SJSA1 (cell line): ENCODE data around the gene PDZRN4. TPM values are rescaled to one million over a fixed set of nuclear protein-coding genes. Genes with fewer than 3 reads are reported as not detected.

Experiments
- DNase-seq, 2 experiments: peaks; one replicate each; pipeline ENCODE4 v3.0.0-alpha.2; 2015 to 2020; ENCODE audit warnings: low spot score in 2 of 2, low read depth in 1 of 2
- H3K27ac ChIP-seq: fragments of 250-450 bp; sonication (Bioruptor Pico); 2 replicates; pipeline ENCODE4 v1.5.1; 2020; ENCODE audit warnings: mild to moderate bottlenecking, moderate library complexity
- H3K27me3 ChIP-seq: fragments of 250-450 bp; sonication (Bioruptor Pico); replicated peaks from 2 replicates; pipeline ENCODE4 v1.5.1; 2020; ENCODE audit warnings: mild to moderate bottlenecking, moderate library complexity
- H3K36me3 ChIP-seq: fragments of 250-450 bp; sonication (Bioruptor Pico); 2 replicates; pipeline ENCODE4 v1.5.1; 2020; ENCODE audit warnings: mild to moderate bottlenecking
- H3K4me1 ChIP-seq: fragments of 250-450 bp; sonication (Bioruptor Pico); replicated peaks from 2 replicates; pipeline ENCODE4 v1.6.1; 2021; ENCODE audit warnings: mild to moderate bottlenecking
- H3K4me3 ChIP-seq: fragments of 250-450 bp; sonication (Bioruptor Pico); 2 replicates; pipeline ENCODE4 v1.5.1; 2020; ENCODE audit warnings: mild to moderate bottlenecking
- H3K9me3 ChIP-seq: fragments of 250-450 bp; sonication (Bioruptor Pico); replicated peaks from 2 replicates; pipeline ENCODE4 v1.5.1; 2020; ENCODE audit warnings: mild to moderate bottlenecking
- total RNA-seq: library from RNA; depleted of rRNA; stranded (reverse); fragments of >200 nt; shearing (Covaris generic); gene quantifications from 2 replicates; pipeline ENCODE4 v1.2.3, GENCODE V29; 2014

Gene PDZRN4
- total RNA-seq, 1 experiment from 2014 or later: not detected

GRCh38 chr12:41367726-41368405 is 179.7 kb downstream of the PDZRN4 start:
- Histone ChIP-seq H3K9me3 (no peaks in the 10 kb centered on the region), H3K27me3 (no peaks in the 10 kb centered on the region), H3K4me1 (no peaks in the 10 kb centered on the region), H3K4me3 (no peak overlapping the region), H3K27ac (no peak overlapping the region), H3K36me3 (no peaks in the 10 kb centered on the region)
- DNase-seq: no peak

- Histone ChIP-seq H3K27ac (no peak overlapping the region), H3K27me3 (no peaks in the 10 kb centered on the region), H3K9me3 (no peaks in the 10 kb centered on the region), H3K4me1 (no peaks in the 10 kb centered on the region), H3K36me3 (no peaks in the 10 kb centered on the region), H3K4me3 (no peak overlapping the region)
- no peak for DNase-seq
Measured at GRCh38 chr12:41380878-41381277, 192.8 kb downstream of the PDZRN4 start.

- Histone ChIP-seq H3K4me1 (no peaks in the 10 kb centered on the region), H3K4me3 (no peak overlapping the region), H3K27me3 (no peaks in the 10 kb centered on the region), H3K36me3 (no peaks in the 10 kb centered on the region), H3K9me3 (no peaks in the 10 kb centered on the region), H3K27ac (no peak overlapping the region)
- no peak for DNase-seq
Measured at GRCh38 chr12:41402801-41403200, 214.7 kb downstream of the PDZRN4 start.

GRCh38 chr12:41407232-41407799 is 219.2 kb downstream of the PDZRN4 start:
- H3K27me3 ChIP-seq: no peaks in the 10 kb centered on the region
- no peak overlapping the region for H3K27ac ChIP-seq
- no peak for DNase-seq
- H3K4me1 ChIP-seq: no peaks in the 10 kb centered on the region
- H3K9me3 ChIP-seq: no peaks in the 10 kb centered on the region
- no peak overlapping the region for H3K4me3 ChIP-seq
- no peaks in the 10 kb centered on the region for H3K36me3 ChIP-seq

- H3K4me3 ChIP-seq: no peak overlapping the region
- no peaks in the 10 kb centered on the region for H3K4me1 ChIP-seq
- no peaks in the 10 kb centered on the region for H3K27me3 ChIP-seq
- H3K36me3 ChIP-seq: no peaks in the 10 kb centered on the region
- no peak overlapping the region for H3K27ac ChIP-seq
- H3K9me3 ChIP-seq: no peaks in the 10 kb centered on the region
- DNase-seq: no peak
Measured at GRCh38 chr12:41409628-41410027, 221.5 kb downstream of the PDZRN4 start.

GRCh38 chr12:41418586-41418985 is 230.5 kb downstream of the PDZRN4 start:
- Histone ChIP-seq H3K36me3 (no peaks in the 10 kb centered on the region), H3K27ac (no peak overlapping the region), H3K27me3 (0 out of 2 replicates have a peak, but pooled peaks cover 8% of the 10 kb centered on the region), H3K4me3 (no peak overlapping the region), H3K9me3 (no peaks in the 10 kb centered on the region), H3K4me1 (no peaks in the 10 kb centered on the region)
- no peak for DNase-seq

GRCh38 chr12:41419131-41419893 is 231.2 kb downstream of the PDZRN4 start:
- H3K27me3 ChIP-seq: 0 out of 2 replicates have a peak, but pooled peaks cover 8% of the 10 kb centered on the region
- H3K36me3 ChIP-seq: no peaks in the 10 kb centered on the region
- no peak for DNase-seq
- H3K9me3 ChIP-seq: no peaks in the 10 kb centered on the region
- no peaks in the 10 kb centered on the region for H3K4me1 ChIP-seq
- no peak overlapping the region for H3K4me3 ChIP-seq
- H3K27ac ChIP-seq: no peak overlapping the region

- H3K4me1 ChIP-seq: no peaks in the 10 kb centered on the region
- no peak for DNase-seq
- no peak overlapping the region for H3K27ac ChIP-seq
- no peaks in the 10 kb centered on the region for H3K9me3 ChIP-seq
- no peaks in the 10 kb centered on the region for H3K27me3 ChIP-seq
- H3K36me3 ChIP-seq: no peaks in the 10 kb centered on the region
- H3K4me3 ChIP-seq: no peak overlapping the region
Measured at GRCh38 chr12:41424651-41425050, 236.5 kb downstream of the PDZRN4 start.

GRCh38 chr12:41433460-41433859 is 245.3 kb downstream of the PDZRN4 start:
- Histone ChIP-seq H3K27ac (no peak overlapping the region), H3K27me3 (no peaks in the 10 kb centered on the region), H3K4me3 (no peak overlapping the region), H3K4me1 (no peaks in the 10 kb centered on the region), H3K9me3 (no peaks in the 10 kb centered on the region), H3K36me3 (no peaks in the 10 kb centered on the region)
- no peak for DNase-seq

- H3K9me3 ChIP-seq: no peaks in the 10 kb centered on the region
- no peak overlapping the region for H3K27ac ChIP-seq
- H3K27me3 ChIP-seq: no peaks in the 10 kb centered on the region
- no peak for DNase-seq
- no peak overlapping the region for H3K4me3 ChIP-seq
- H3K36me3 ChIP-seq: no peaks in the 10 kb centered on the region
- H3K4me1 ChIP-seq: no peaks in the 10 kb centered on the region
Measured at GRCh38 chr12:41436076-41436475, 248.0 kb downstream of the PDZRN4 start.

- Histone ChIP-seq H3K4me1 (no peaks in the 10 kb centered on the region), H3K36me3 (no peaks in the 10 kb centered on the region), H3K9me3 (no peaks in the 10 kb centered on the region), H3K27me3 (no peaks in the 10 kb centered on the region), H3K27ac (no peak overlapping the region), H3K4me3 (no peak overlapping the region)
- no peak for DNase-seq
Measured at GRCh38 chr12:41437563-41437962, 249.4 kb downstream of the PDZRN4 start.

- H3K27me3 ChIP-seq: no peaks in the 10 kb centered on the region
- no peaks in the 10 kb centered on the region for H3K4me1 ChIP-seq
- no peak overlapping the region for H3K27ac ChIP-seq
- no peaks in the 10 kb centered on the region for H3K9me3 ChIP-seq
- H3K4me3 ChIP-seq: no peak overlapping the region
- DNase-seq: no peak
- H3K36me3 ChIP-seq: no peaks in the 10 kb centered on the region
Measured at GRCh38 chr12:41438854-41439541, 250.9 kb downstream of the PDZRN4 start.

GRCh38 chr12:41439801-41440200 is 251.7 kb downstream of the PDZRN4 start:
- Histone ChIP-seq H3K9me3 (no peaks in the 10 kb centered on the region), H3K4me3 (no peak overlapping the region), H3K4me1 (no peaks in the 10 kb centered on the region), H3K36me3 (no peaks in the 10 kb centered on the region), H3K27ac (no peak overlapping the region), H3K27me3 (no peaks in the 10 kb centered on the region)
- DNase-seq: no peak

GRCh38 chr12:41441180-41441579 is 253.1 kb downstream of the PDZRN4 start:
- no peak for DNase-seq
- Histone ChIP-seq H3K27me3 (no peaks in the 10 kb centered on the region), H3K4me1 (no peaks in the 10 kb centered on the region), H3K9me3 (no peaks in the 10 kb centered on the region), H3K36me3 (no peaks in the 10 kb centered on the region), H3K4me3 (no peak overlapping the region), H3K27ac (no peak overlapping the region)
